K562 (cell line): Measurements from ENCODE around the gene CTSH. TPM values are rescaled to one million over a fixed set of nuclear protein-coding genes. Genes with fewer than 3 reads are reported as not detected.

Experiments
- ATF6 ChIP-seq: sonication (generic); formaldehyde crosslinking; IDR thresholded peaks from 2 replicates; pipeline ENCODE4 v1.4.0; 2020; ENCODE audit warnings: mild to moderate bottlenecking, missing genetic modification reagents
- BRCA1 ChIP-seq, 2 experiments: fragments of 450-650 bp in 1 of 2; sonication (generic) in 1 of 2; formaldehyde crosslinking in 1 of 2; IDR thresholded peaks; 2 replicates each; pipeline versions ENCODE4 v1.5.0 to v1.6.1; 2017 to 2020; ENCODE audit warnings: mild to moderate bottlenecking in 1 of 2, missing genetic modification reagents in 1 of 2
- CGGBP1 ChIP-seq: fragments of 250-450 bp; sonication (Bioruptor Pico); IDR thresholded peaks from 2 replicates; pipeline ENCODE4 v1.9.0; 2021; ENCODE audit warnings: mild to moderate bottlenecking
- CHD4 ChIP-seq: fragments of 200-600 bp; sonication (generic); IDR thresholded peaks from 3 replicates; pipeline ENCODE4 v1.6.1; 2012; ENCODE audit warnings: low read depth, mild to moderate bottlenecking, mixed read lengths, low read length, inconsistent platforms; ENCODE audit not compliant: insufficient read depth, insufficient replicate concordance, poor library complexity, severe bottlenecking
- E2F6 ChIP-seq, 2 experiments: IDR thresholded peaks; 2 replicates each; pipeline ENCODE4 v1.6.1; 2011; ENCODE audit warnings: borderline replicate concordance in 1 of 2, control low read depth in 1 of 2, low read depth in 1 of 2, low read length in 1 of 2, mild to moderate bottlenecking in 1 of 2, mixed read lengths in 1 of 2, moderate library complexity in 1 of 2; ENCODE audit not compliant: insufficient read depth in 1 of 2, insufficient read length in 1 of 2, poor library complexity in 1 of 2, severe bottlenecking in 1 of 2; ENCODE audit errors: extremely low read depth in 1 of 2
- FOXK1 ChIP-seq: sonication (generic); formaldehyde crosslinking; IDR thresholded peaks from 2 replicates; pipeline ENCODE4 v1.8.0; 2022; ENCODE audit warnings: missing genetic modification reagents, mild to moderate bottlenecking, borderline replicate concordance
- HBP1 ChIP-seq: fragments of 450-650 bp; formaldehyde crosslinking; IDR thresholded peaks from 2 replicates; pipeline ENCODE4 v1.4.0; 2022; ENCODE audit warnings: missing genetic modification characterization
- HMBOX1 ChIP-seq: sonication (generic); IDR thresholded peaks from 2 replicates; pipeline ENCODE4 v1.6.1; 2016
- KAT2B ChIP-seq: IDR thresholded peaks from one replicate; pipeline ENCODE4 v1.6.1; 2012; ENCODE audit warnings: low read depth, mild to moderate bottlenecking, control low read depth, inconsistent platforms, low read length, moderate library complexity
- MEF2D ChIP-seq: conservative IDR thresholded peaks from 2 replicates; pipeline ENCODE4 v1.6.1; 2016; ENCODE audit warnings: low read depth, missing genetic modification characterization, missing compliant biosample characterization
- NFIX ChIP-seq: fragments of 250-450 bp; sonication (Bioruptor Pico); IDR thresholded peaks from 2 replicates; pipeline ENCODE4 v1.4.0; 2020; ENCODE audit warnings: low read depth, mild to moderate bottlenecking, moderate library complexity
- NR2C1 ChIP-seq, 2 experiments: fragments of 450-650 bp; IDR thresholded peaks; 2 replicates each; pipeline ENCODE4 v1.6.1; 2017; ENCODE audit warnings: mild to moderate bottlenecking in 2 of 2, antibody characterized with exemption in 1 of 2, inconsistent platforms in 1 of 2, missing compliant biosample characterization in 1 of 2, missing genetic modification characterization in 1 of 2
- OTX1 ChIP-seq: fragments of 450-650 bp; formaldehyde crosslinking; IDR thresholded peaks from 2 replicates; pipeline ENCODE4 v1.4.0; 2022; ENCODE audit warnings: mild to moderate bottlenecking
- PHF8 ChIP-seq: fragments of 200-600 bp; sonication (generic); IDR thresholded peaks from 2 replicates; pipeline ENCODE4 v1.6.1; 2012; ENCODE audit warnings: mixed run types, mild to moderate bottlenecking, inconsistent platforms, low read length, moderate library complexity, borderline replicate concordance
- PPARD ChIP-seq: fragments of 250-450 bp; sonication (Bioruptor Pico); IDR thresholded peaks from 2 replicates; pipeline ENCODE4 v1.8.0; 2022; ENCODE audit warnings: inconsistent platforms, mild to moderate bottlenecking, moderate library complexity
- SRSF1 ChIP-seq: fragments of 200-400 bp; formaldehyde crosslinking; IDR thresholded peaks from 2 replicates; pipeline ENCODE4 v1.6.1; 2017; ENCODE audit warnings: mild to moderate bottlenecking, low read depth, low read length, moderate library complexity
- ZKSCAN1 ChIP-seq: fragments of 150-350 bp; IDR thresholded peaks from 2 replicates; pipeline ENCODE4 v1.6.1; 2016; ENCODE audit warnings: low read depth, low read length
- ZNF133 ChIP-seq: fragments of 250-450 bp; sonication (Bioruptor Pico); IDR thresholded peaks from 2 replicates; pipeline ENCODE4 v1.4.0; 2020; ENCODE audit warnings: mild to moderate bottlenecking
- ZNF165 ChIP-seq: fragments of 250-450 bp; sonication (Bioruptor Pico); IDR thresholded peaks from 2 replicates; pipeline ENCODE4 v1.4.0; 2020; ENCODE audit warnings: borderline replicate concordance
- ZNF586 ChIP-seq: fragments of 450-650 bp; formaldehyde crosslinking; conservative IDR thresholded peaks from 2 replicates; pipeline ENCODE4 v1.4.0; 2020; ENCODE audit warnings: mild to moderate bottlenecking, moderate library complexity
- ZNF778 ChIP-seq: fragments of 450-650 bp; formaldehyde crosslinking; IDR thresholded peaks from 2 replicates; pipeline ENCODE4 v1.4.0; 2020; ENCODE audit warnings: mild to moderate bottlenecking, moderate library complexity
- polyA plus RNA-seq, 8 experiments: library from polyadenylated mRNA; depleted of rRNA in 4 of 8; stranded (reverse) in 5 of 8; unstranded in 3 of 8; fragments of >200 nt; fragmentation: Nextera tagmentation in 2 of 8; fragmentation: Illumina TruSeq in 1 of 8; extraction: Ambion mirVana in 2 of 8; extraction: Trizol in 1 of 8; gene quantifications; 2 replicates each; pipeline versions ENCODE4 v1.2.1 to v1.2.3, GENCODE V29; 2011 to 2014; ENCODE audit warnings: inconsistent platforms in 1 of 8, missing spikeins in 1 of 8
- total RNA-seq, 7 experiments: library from RNA; depleted of rRNA in 6 of 7; stranded (reverse); fragments of >200 nt in 6 of 7; fragmentation: Illumina TruSeq in 2 of 7; extraction: Trizol in 2 of 7; gene quantifications; 2 replicates each; pipeline versions ENCODE4 v1.2.1 to v1.2.3, GENCODE V29; 2011 to 2021; ENCODE audit warnings: low replicate concordance in 1 of 7

The CTSH gene
- total and polyA plus RNA-seq, 9 of the 15 experiments (the other 6 are each of a cell fraction or from before 2014, with no cell fraction given), result 15.0 to 462 (median 173) TPM

GRCh38 chr15:78944669-78945407 lies at the start of gene CTSH (continued):
- 0 out of 2 replicates have a peak, but pooled peaks have one; percentile 67 for TF ChIP-seq ATF6 (CRISPR knock-in tag)
- no peak for TF ChIP-seq CHD4
- peak; percentile 79; the same call in 1 of the 2 replicates for TF ChIP-seq HMBOX1
- no peak for TF ChIP-seq ZNF133 (CRISPR knock-in tag)
- no peak for TF ChIP-seq NFIX (CRISPR knock-in tag)
- no peak for TF ChIP-seq ZKSCAN1
- TF ChIP-seq ZNF586, result no peak
- TF ChIP-seq MEF2D (tag), result no peak
- no peak for TF ChIP-seq ZNF165
- TF ChIP-seq NR2C1 (IDR thresholded peaks at IDR 0.05), result no peak
- no peak for TF ChIP-seq NR2C1 (tag; IDR thresholded peaks at IDR 0.05)
- no peak for TF ChIP-seq ZNF778 (CRISPR knock-in tag)
- no peak for TF ChIP-seq SRSF1
- no peak for TF ChIP-seq PPARD (CRISPR knock-in tag)
- TF ChIP-seq HBP1 (CRISPR knock-in tag), result 0 out of 2 replicates have a peak, but pooled peaks have one; percentile 36
- peak; percentile 68; the same call in 1 of the 2 replicates for TF ChIP-seq PHF8
- TF ChIP-seq KAT2B, result no peak
- no peak for TF ChIP-seq CGGBP1
- TF ChIP-seq BRCA1 (IDR thresholded peaks at IDR 0.05), result no peak
- no peak for TF ChIP-seq BRCA1 (CRISPR knock-in tag; IDR thresholded peaks at IDR 0.05)
- peak; percentile 93 to 99 for TF ChIP-seq E2F6 (IDR thresholded peaks at IDR 0.05; ENCODE audit: borderline replicate concordance in 1 of 2, extremely low read depth in 1 of 2, insufficient read depth in 1 of 2, insufficient read length in 1 of 2, low read depth in 1 of 2, low read length in 1 of 2, poor library complexity in 1 of 2, severe bottlenecking in 1 of 2)
- TF ChIP-seq OTX1 (CRISPR knock-in tag), result 0 out of 2 replicates have a peak, but pooled peaks have one; percentile 6
- TF ChIP-seq FOXK1 (CRISPR knock-in tag), result no peak
